Activated CD8-positive, alpha-beta memory T cell treated with anti-CD3 and anti-CD28 coated beads for 1 hour (primary cell): ENCODE measurements around the gene KPNA5.

Experiments
- DNase-seq, 2 donors: peaks; one replicate each; pipeline ENCODE4 v3.0.0-alpha.2; 2020; ENCODE audit warnings: low read depth in 1 of 2; ENCODE audit errors: extremely low read depth in 1 of 2

The KPNA5 gene

DNA sequence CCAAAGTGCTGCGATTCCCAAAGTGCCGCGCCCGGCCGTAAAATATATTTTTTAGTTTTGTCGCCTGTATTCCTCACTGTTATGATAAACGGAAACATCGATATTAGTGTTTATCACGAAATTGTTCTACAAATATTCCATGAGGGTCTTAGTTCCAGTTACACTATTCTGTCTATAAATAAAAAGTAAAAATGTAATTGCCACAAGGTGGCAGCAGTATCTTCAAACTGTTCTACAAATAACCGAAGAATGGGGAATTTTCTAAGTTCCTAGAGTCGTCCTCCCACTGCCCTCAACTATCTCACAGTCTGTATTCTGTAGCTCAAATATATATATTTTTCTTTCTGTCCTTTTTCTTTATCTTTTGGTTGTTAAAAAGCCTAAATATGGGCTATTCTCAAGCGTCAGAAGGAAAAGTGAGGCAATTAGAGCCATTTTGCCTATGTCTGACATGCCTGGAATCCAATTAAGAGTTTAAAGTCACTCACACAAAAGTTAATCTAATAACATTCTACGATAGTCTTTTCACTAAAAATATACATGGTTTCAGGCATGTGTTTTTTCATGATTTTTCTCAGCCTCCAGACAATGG, 98.7 kb downstream of the KPNA5 start:
- no peak for DNase-seq

DNA sequence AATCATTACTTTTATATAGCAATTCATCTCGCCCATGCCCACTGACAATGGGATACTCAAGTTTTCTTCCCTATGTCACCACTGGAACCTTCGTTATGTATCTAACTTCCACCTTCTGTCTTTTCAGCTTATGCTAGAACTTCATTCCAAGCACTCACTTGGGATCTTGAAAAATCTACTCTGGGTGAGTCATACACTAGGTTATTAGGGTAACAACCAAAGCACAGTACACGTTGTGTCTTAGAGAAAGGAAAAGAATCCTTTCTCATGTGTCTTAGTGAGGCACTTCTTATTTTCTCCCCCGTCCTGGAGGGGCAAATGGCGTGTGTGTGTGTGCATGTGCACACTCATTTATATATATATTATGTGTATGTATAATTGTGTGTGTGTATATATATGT, 102.8 kb downstream of the KPNA5 start:
- DNase-seq: no peak
